ENCODE results near the gene SLC25A53.
"Not testable (repeated sequence)": the region's sequence is repeated elsewhere in the genome, so short reads cannot be mapped to it uniquely, and the experiment has no call there.

The SLC25A53 gene

GRCh38 chrX:104054956-104055355 is 101.9 kb downstream of the SLC25A53 start:
- not testable (repeated sequence) for DNase-seq
